NAMALWA (cell line): ENCODE data around the gene DOK4.

Experiments used
- DNase-seq: peaks from one replicate; pipeline ENCODE4 v3.0.0-alpha.2; 2015; ENCODE audit warnings: low spot score

The DOK4 gene

GRCh38 chr16:57485916-57486857, at the start of gene DOK4:
DOK4 (minus strand) TSS chr16:57486493; CDS start chr16:57479507, 6,986 bp downstream.
- peak; percentile 67 for DNase-seq

GRCh38 chr16:57535680-57536305, 49.5 kb upstream of the DOK4 start:
- DNase-seq = peak; percentile 89

DNA sequence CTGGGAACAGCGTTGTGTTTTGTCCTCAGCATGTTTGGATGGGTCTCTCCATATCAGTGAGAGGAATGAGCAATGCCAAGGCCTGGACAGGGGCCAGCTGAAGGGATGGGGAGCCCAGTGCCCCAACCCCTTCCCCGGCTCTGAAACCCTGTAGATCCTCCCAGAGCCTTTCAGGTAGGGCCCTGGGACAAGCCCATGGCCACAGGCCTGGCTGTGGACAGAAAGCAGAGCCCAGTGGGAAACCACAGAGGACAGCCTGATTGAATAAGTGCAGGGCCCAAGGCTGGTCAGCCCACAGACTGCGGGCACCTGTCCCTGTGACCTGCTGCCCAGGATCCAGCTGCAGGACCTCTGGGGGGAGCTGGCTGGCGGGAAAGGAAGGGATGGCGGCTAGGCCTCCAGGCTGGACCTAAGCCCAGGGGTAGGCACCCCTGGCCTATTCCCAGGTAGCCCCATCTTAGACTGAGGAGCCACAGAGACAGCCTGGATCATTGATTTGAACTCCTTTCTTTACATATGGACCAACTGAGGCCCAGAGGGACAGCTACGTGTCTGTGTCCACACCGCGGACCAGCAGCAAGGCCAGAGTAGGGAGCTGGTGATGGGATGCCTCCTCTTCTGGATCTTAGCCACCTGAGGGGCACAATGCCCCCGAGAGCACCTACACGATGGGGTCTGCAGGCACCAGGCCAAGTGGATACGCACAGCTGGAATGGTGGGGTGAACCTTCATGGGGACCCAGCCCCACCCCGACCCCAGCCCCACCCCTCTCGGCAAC, 48.8 kb upstream of the DOK4 start:
- no peak for DNase-seq

- no peak for DNase-seq
These were observed 48.1 kb upstream of the DOK4 start for GRCh38 chr16:57534337-57534880.

GRCh38 chr16:57533431-57534336, 47.4 kb upstream of the DOK4 start:
- no peak for DNase-seq

- no peak for DNase-seq
These were observed 46.0 kb upstream of the DOK4 start for GRCh38 chr16:57532266-57532625.

- no peak for DNase-seq
These were observed 45.5 kb upstream of the DOK4 start for GRCh38 chr16:57531635-57532265.

DNA sequence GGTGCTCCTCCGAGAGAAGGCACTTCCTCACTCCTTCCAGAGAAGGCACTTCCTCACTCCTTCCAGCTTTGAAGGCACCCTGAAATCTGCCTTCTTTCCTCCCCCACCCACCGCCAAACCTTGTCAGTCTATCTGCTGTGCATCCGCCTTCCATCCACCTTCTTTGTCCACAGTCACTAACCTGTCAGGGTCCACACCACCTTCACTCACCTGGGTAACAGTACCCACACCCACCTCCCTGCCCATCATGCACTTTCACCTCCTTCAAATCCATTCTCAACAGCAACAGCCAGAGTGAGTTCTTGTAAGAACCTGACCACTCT, 44.9 kb upstream of the DOK4 start:
- DNase-seq = no peak

DNA sequence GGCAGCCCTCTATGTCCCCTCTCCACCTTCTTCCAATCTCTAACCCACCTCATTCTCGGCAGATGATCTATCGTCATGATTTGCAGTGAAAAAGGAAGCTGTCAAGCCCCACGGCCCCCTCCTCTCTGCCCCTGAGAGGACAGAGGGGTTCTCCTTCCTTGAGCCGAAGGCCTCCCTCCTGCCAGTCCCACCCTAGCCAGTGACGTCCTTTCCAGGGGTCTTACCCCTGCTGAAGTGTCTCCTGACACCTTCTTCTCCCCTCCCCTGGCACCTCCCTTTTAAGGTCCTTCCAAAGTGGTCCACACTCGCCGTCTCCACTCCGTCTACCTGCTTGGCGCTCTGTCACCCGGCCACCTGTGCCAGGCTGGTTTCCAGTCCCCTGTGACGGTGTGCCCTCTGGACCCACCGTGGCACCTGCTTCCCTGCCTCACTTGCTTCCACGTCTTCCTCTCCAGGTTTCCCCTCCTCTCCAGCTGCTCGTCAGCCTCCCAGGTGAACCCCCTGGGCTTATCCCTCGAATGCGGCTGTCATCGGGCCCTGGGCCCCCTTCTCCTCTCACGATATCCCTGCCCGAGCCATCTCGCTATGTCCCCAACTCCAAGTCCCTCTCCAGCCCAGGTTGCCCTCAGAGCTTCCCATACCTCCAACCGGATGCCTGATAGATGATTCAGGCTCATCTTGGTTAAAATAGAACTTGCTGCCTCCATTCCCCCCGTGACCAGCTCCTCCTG, 44.4 kb upstream of the DOK4 start:
- DNase-seq = no peak

DNA sequence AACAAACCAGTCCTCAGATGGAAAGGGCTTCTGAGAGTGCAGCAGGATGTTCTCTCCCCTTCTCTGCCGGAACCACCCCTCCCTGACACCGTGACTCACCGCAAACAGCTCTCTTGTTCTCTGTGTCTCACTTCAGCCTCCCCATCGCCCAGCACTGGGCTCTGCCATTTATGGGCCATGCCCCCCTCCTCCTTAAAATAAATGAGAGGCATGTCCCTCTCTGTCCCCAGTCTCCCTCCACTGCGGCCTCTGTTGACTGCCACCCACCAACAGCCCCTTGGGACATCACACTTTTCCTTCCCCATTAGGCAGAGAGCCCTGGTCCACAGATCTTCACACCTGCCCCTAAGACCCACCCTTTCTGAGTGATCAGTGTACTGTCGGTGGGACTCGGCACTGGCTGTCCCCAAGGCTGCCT, 43.8 kb upstream of the DOK4 start:
- no peak for DNase-seq

GRCh38 chr16:57529391-57530103, 43.3 kb upstream of the DOK4 start:
- DNase-seq = no peak

GRCh38 chr16:57528499-57529390, 42.5 kb upstream of the DOK4 start:
- no peak for DNase-seq

DNA sequence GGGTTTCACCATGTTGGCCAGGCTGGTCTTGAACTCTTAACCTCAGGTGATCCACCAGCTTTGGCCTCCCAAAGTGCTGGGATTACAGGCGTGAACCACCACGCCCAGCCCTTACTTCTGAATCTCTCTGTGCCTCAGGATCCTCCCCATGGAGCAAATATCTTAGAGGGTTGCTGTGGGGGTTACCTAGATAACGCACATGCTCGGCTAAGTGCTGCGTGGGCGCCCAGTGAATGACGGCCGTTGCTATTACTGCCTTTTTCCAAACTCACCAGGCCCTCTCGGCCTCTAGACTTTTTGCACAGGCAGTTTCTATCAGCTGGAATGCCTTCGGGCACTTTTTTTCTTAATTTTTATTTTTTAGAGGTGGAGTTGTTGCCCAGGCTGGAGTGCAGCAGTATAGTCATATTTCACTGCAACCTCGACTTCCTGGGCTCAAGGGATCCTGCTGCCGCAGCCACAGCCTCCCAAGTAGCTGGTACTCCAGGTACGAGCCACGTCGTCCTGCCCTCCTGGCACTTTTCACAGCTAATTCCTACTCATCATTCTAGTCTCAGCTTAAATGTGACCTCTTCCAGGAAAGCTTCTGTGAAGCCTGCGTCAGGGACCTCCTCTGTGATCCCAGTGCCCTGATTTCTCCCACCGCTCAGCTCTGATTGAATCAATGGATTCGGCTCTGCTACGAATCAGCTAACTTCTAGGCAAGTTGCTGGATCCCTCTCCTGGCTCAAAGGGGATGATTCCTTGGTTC, 41.5 kb upstream of the DOK4 start:
- DNase-seq = no peak

DNA sequence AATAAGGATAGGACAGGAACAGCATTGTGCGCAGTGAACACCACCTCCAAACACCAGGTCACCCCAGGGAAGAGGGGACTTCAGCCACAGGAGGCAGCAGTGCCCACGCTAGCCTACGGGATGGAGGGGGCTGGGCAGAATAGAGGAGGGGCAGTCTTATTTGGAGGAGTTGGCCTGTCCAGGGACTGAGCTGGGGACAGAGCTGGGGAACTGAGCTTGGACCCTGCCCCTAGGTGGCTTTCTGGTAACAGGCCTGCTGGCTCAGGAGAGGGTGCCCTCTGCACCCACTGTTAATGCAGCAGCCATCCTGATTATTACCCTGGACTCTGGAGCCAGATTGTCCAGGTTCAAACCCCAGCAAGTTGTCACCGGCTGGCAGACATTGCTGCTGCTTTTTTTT, 40.7 kb upstream of the DOK4 start:
- DNase-seq = no peak

GRCh38 chr16:57526498-57526897, 40.2 kb upstream of the DOK4 start:
- DNase-seq = no peak

DNA sequence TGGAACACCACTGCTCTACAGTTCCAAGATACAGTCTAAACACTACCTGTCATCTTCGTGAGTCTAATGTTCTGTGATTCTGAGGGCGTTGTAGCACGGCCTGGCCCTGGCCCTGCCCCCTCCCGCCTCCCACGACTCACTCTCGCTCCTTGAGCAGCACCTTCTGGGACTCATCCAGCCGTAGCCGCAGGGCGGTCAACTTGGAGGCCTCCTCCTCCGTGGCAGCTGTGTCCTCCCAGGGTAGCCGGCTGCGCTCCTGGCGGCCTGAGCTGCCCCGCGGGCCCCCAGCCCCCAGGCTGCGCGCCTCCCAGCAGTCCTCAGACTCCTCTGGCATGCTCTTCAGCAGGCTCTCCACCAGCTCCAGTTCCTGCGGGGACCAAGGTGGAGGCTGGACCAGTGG, 39.5 kb upstream of the DOK4 start:
- DNase-seq = no peak

GRCh38 chr16:57522960-57523359, 36.7 kb upstream of the DOK4 start:
- peak; percentile 56 for DNase-seq
